Stimulated activated CD4-positive, alpha-beta T cell treated with anti-CD3 and anti-CD28 coated beads, Interleukin-1b, Interleukin-23, amount 100 ng/mL, for 4 hours (primary cell): ENCODE data around the gene COL26A1.

Source experiments
- DNase-seq, 2 donors: peaks; one replicate each; pipeline ENCODE4 v3.0.0-alpha.2; 2020; ENCODE audit warnings: low read depth in 2 of 2

COL26A1 gene

DNA sequence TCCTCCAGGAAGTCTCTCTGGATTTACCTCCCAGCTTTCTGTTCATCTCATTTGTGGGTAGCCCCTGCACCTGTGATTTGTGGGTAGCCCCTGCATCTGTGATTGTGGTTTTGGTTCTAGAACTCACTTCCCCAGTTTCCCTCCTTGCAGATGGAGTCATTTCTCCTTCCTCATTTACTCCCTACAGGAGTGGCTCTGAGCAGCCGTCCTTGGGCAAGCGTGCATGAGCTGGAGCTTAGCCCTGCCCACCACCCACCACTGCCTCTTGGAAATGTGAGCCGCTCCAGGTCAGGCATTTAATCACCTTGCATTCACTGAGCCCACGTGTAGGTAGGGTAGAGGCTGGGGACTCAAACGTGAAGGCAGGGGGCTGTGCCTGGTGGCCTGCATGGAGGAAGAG, 8.2 kb downstream of the COL26A1 start:
- no peak for DNase-seq

DNA sequence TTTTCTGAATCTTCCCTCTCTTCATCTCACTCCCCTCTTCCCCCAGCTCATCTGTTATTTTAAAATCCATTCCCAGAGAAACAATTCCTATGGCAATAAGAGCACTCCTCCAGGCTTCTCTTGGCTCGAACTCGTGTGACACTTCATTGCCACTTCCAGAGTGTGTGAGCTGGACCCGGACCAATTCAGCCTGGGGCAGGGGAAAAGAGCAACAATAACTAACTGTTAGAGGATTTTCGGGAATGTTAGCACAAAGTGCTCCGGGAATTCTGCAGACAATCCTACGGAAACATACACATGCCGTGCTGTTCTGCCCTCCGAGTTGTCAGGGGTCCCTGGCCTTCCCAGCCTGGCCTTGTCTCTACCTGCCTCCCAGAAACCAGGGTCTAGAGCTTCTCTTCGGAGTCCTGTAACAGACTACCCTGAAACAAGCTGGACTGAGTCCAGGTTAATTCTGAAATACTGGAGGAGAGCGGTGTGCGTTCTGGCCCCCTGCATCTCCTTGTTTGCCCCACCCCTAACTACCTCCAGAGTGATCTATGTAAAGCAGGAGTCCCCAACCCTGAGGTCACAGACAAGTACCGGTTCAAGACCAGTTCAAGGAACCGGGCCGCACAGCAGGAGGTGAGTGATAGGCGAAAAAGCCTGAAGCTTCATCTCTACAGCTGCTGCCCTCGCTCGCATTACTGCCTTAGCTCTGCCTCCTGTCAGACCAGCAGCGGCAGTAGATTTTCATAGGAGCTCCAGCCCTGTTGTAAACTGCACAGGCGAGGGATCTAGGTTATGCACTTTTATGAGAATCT, 11.3 kb downstream of the COL26A1 start:
- no peak for DNase-seq

DNA sequence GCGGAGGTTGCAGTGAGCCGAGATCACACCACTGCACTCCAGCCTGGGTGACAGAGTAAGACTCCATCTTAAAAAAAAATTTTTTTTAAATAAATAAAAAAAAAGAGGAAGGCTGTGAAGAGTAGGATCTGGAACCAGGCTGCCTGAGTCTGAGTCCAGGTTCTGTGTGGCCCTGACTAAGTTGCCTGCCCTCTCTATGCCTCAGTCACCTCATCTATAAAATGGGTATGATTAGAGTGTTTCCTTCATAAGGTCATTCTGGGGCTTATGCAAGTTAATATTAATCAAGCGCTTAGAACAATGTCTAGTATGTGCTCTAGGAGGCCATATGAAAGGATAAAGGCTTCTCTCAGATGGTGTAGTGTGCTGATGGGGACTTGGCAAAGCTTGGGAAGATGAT, 12.3 kb downstream of the COL26A1 start:
- no peak for DNase-seq

DNA sequence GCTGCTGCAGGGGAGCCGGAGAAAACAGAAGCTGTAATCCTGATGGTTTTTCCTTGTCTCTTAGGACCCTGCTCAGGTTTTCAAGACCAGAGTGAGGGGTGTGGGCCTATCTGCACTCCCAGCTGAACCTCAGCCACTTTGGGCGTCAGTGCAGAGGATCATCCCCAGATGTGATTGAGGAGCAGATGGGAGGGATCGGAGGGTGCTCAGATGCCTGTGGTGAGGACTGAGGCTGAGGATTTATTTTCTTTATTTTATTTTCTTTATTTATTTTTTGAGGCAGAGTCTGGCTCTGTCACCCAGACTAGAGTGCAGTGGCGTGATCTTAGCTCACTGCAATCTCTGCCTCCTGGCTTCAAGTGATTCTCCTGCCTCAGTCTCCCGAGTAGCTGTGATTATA, 13.9 kb downstream of the COL26A1 start:
- DNase-seq = no peak

DNA sequence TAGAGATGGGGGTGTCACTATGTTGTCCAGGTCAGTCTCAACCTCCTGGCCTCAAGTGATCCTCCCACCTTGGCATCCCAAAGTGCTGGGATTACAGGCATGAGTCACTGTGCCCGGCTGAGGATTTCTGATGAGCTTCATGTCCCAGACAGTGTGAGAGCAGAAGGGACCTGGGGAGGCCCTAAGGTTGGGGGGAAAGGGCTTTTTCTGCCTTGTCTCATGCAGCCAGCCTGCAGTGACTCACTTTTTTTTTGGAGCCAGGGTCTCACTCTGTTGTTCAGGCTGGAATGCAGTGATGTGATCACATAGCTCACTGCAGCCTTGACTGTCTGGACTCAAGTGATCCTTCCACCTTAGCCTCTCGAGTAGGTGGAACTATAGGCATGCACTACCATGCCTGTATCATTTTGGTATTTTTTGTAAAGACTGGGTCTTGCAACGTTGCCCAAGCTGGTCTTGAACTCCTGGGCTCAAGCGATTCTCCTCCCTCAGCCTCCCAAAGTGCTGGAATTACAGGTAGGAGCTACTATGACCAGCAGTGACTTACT, 14.6 kb downstream of the COL26A1 start:
- no peak for DNase-seq

DNA sequence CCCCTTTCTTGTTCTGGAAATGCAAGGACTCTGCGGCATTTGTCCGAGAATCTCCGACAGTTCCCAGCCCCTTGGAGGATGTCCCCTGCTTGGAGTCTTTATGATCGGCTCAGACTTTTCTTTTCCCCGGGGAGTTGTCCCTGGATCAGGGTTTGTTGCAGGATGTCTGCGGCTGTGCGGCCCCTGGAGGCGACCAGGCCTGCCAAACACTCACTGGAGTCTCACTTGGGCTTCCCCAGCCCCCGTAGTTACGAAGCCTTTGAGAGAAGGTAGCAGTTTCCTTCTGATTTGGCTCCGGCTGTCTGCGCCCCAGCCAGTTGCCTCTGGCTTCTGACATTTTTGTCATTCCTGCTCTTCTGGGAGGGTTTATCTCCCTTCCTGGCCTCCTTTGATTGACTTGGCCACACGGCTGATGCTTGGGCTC, 16.1 kb downstream of the COL26A1 start:
- DNase-seq = no peak

DNA sequence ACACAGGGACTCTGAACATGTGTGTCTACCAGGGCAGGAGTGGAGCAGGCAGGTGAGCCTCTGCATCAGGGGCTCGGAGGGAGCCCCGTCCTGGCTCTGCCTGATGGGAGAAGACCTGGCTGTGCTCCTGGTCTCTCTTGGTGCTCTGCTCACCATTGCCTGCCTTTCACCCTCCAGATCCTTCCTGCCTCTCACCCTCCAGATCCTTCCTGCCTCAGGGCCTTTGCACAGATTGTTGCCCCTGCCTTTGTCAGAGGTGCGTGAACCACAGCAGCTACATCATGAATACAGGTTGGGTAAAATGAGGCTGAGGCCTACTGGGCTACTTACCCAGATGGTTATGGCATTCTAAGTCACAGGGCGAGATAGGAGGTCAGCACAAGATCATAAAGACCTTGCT, 16.6 kb downstream of the COL26A1 start:
- DNase-seq = no peak

GRCh38 chr7:101381549-101382111, 19.0 kb downstream of the COL26A1 start:
- no peak for DNase-seq

GRCh38 chr7:101382937-101383336, 20.3 kb downstream of the COL26A1 start:
- DNase-seq = no peak

- DNase-seq = no peak
These were observed 23.5 kb downstream of the COL26A1 start for GRCh38 chr7:101386177-101386557.

- no peak for DNase-seq
These were observed 24.0 kb downstream of the COL26A1 start for GRCh38 chr7:101386558-101387231.

DNA sequence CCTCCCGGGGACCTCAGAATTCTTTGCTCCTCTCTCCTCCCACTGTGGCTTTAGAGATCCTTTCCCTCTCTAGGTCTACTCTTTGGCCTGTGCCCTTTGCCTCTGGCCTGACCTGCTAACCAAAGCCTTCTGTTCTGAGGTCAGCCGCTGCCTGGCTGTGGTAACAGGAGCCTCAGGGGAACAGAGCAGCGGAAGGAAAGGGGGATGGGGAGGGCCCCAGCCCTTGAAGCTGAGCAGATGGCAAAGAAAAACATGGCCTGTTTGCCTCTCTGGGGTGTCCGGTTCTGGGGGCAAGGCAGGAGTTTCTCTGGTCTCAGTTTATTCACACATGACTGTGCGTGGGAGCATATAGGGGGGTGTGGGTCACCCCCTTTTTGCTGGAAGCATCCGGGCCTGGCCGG, 28.2 kb downstream of the COL26A1 start:
- no peak for DNase-seq

GRCh38 chr7:101391991-101392390, 29.3 kb downstream of the COL26A1 start:
- DNase-seq = no peak

- no peak for DNase-seq
These were observed 31.2 kb downstream of the COL26A1 start for GRCh38 chr7:101393865-101394264.

- DNase-seq = no peak
These were observed 32.7 kb downstream of the COL26A1 start for GRCh38 chr7:101395376-101395775.

GRCh38 chr7:101397243-101397642, 34.6 kb downstream of the COL26A1 start:
- DNase-seq = no peak

DNA sequence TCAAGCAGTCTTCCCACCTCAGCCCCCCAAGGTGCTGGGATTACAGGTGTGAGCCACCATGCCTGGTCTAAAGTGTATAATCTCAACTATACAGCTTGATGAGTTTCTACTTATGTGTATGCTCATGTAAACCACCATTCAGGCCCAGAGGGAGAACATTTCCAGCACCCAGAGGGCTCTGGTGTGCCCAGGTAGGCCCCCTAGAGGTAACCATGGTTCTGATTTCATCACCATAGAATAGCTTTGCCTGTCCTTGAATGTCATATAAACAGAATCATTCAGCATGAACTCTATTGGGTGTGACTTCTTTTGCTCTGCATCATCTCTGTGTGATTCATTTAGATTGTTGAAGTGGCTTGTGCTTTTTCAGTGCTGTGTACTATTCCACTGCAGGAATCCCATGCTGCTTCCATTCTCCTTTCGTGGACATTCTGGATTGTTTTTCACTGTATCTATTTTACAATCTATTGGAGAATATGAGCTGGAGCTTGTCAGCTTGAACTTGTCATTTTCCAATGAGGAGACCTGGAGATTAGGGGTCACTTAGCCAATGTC, 35.2 kb downstream of the COL26A1 start:
- DNase-seq = no peak

- DNase-seq = no peak
These were observed 36.0 kb downstream of the COL26A1 start for GRCh38 chr7:101398396-101399289.

DNA sequence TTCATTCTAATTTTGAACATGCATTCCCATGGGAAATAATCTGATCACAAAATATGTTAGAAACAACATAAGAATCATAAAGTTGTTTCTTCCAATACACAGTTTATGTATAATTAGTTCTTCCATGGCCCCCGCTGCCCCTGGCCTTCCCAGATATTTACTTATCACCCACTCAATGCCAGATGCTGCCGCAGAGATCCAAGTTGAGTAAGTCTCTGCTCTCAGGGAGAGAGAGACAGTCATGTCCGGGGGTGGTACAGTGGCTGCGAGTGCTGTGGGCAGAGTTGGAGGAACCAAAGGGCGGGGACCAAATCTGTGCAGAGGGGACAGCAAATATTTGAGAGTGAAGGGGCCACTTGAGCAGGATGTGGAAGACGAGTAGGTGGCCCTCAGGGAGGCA, 37.1 kb downstream of the COL26A1 start:
- DNase-seq = no peak

GRCh38 chr7:101400751-101401150, 38.1 kb downstream of the COL26A1 start:
- no peak for DNase-seq

DNA sequence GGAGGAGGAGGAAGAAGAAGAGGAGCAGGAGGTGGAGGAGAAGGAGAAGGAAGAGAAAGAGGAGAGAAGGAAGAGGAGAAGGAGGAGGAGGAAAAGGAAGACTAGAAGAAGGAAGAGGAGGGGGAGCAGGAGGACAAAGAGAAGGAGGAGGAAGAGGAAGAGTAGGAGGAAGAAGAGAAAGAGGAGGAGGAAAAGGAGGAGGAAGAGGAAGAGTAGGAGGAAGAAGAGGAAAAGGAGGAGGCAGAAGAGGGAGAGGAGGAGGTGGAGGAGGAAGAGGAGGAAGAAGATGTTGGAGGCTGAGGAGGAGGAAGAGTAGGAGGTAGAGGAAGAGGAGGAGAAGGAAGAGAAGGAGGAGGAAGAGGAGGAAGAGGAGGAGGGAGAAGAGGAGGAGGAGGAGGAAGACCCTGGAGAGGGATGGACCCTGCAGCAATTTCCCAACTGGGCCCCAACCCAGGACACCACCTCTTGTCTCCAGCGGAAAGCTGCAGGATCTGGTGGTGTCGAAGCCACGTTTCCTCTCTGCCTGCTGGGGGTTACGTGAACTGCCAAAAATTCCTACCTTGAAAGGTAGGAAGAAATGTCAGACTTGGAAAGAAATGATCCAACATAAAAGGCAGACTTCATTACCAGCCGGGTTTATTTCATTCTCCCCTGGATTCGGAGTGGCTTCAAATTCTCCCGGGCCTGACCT, 38.9 kb downstream of the COL26A1 start:
- DNase-seq = no peak
